H1 (cell line): ENCODE data around the gene PTPN18. TPM values are rescaled to one million over a fixed set of nuclear protein-coding genes. Genes with fewer than 3 reads are reported as not detected.
A peak's percentile ranks its signal among the peaks of the same experiment; 100 is the strongest.

Experiments used
- CTCF ChIA-PET: fragments of 300-600 bp; sonication (Branson Sonifier 250); formaldehyde crosslinking; loops from one replicate; lab custom pipeline; 2021; ENCODE audit not compliant: partially characterized antibody; lab: Charles Lee
- POLR2A ChIA-PET: fragments of 300-600 bp; sonication (Branson Sonifier 250); formaldehyde crosslinking; loops from one replicate; lab custom pipeline; 2021; ENCODE audit warnings: inconsistent platforms; ENCODE audit not compliant: partially characterized antibody; lab: Charles Lee
- DNase-seq, 2 experiments: peaks; one replicate each; pipeline versions ENCODE4 v3.0.0 to v3.0.0-alpha.2; 2010 to 2022; ENCODE audit warnings: low spot score in 2 of 2, low read depth in 1 of 2, mixed read lengths in 1 of 2
- FAIRE-seq: peaks from 2 replicates; lab custom pipeline; 2011; peaks lifted over from hg19 to GRCh38; lab: Jason Lieb, UNC
- H2AFZ ChIP-seq: 2 replicates; pipeline ENCODE4 v1.8.1; 2012; ENCODE audit warnings: low read length, inconsistent platforms
- H2AK5ac ChIP-seq: 2 replicates; pipeline ENCODE4 v1.6.1; 2013; ENCODE audit warnings: low read depth, low read length
- H2BK120ac ChIP-seq: replicated peaks from 2 replicates; pipeline ENCODE3; 2013; ENCODE audit warnings: low read depth, low read length, inconsistent platforms
- H2BK12ac ChIP-seq: 2 replicates; pipeline ENCODE4 v1.6.1; 2013; ENCODE audit warnings: low read depth, low read length
- H2BK15ac ChIP-seq: 2 replicates; pipeline ENCODE4 v1.6.1; 2013; ENCODE audit warnings: low read length
- H2BK20ac ChIP-seq: 2 replicates; pipeline ENCODE4 v1.6.1; 2013; ENCODE audit warnings: low read length
- H2BK5ac ChIP-seq: 2 replicates; pipeline ENCODE4 v1.6.1; 2013; ENCODE audit warnings: low read depth, low read length
- H3K14ac ChIP-seq: 2 replicates; pipeline ENCODE4 v1.6.1; 2013; ENCODE audit warnings: inconsistent platforms; ENCODE audit not compliant: insufficient read length
- H3K18ac ChIP-seq: 2 replicates; pipeline ENCODE4 v1.6.1; 2013; ENCODE audit warnings: low read length; ENCODE audit errors: extremely low read depth
- H3K23ac ChIP-seq: 2 replicates; pipeline ENCODE4 v1.6.1; 2013; ENCODE audit warnings: inconsistent platforms; ENCODE audit not compliant: insufficient read length
- H3K23me2 ChIP-seq: 2 replicates; pipeline ENCODE4 v1.6.1; 2013; ENCODE audit warnings: low read depth, low read length
- H3K27ac ChIP-seq: 2 replicates; pipeline ENCODE4 v1.6.1; 2011; ENCODE audit warnings: low read depth, low read length, inconsistent platforms
- H3K27me3 ChIP-seq, 4 experiments: replicated peaks in 1 of 4; 1 replicate in 1 of 4; 2 replicates in 3 of 4; pipeline versions ENCODE4 v1.6.1 to v1.8.1; 2011 to 2013; ENCODE audit warnings: low read length in 3 of 4, mild to moderate bottlenecking in 3 of 4, inconsistent platforms in 2 of 4, mixed read lengths in 2 of 4, moderate library complexity in 1 of 4; ENCODE audit not compliant: control insufficient read depth in 3 of 4, insufficient read depth in 3 of 4; ENCODE audit errors: extremely low read depth in 1 of 4
- H3K36me3 ChIP-seq, 4 experiments: 2 replicates each; pipeline versions ENCODE4 v1.6.1 to v1.8.1; 2011 to 2013; ENCODE audit warnings: mild to moderate bottlenecking in 4 of 4, low read length in 3 of 4, moderate library complexity in 2 of 4, control low read depth in 1 of 4, inconsistent platforms in 1 of 4; ENCODE audit not compliant: insufficient read depth in 4 of 4, control insufficient read depth in 2 of 4
- H3K4ac ChIP-seq: replicated peaks from 2 replicates; pipeline ENCODE3; 2013; ENCODE audit warnings: low read length, low read depth, mixed read lengths, inconsistent platforms; ENCODE audit not compliant: insufficient read length
- H3K4me1 ChIP-seq, 4 experiments: replicated peaks in 1 of 4; 1 replicate in 1 of 4; 2 replicates in 3 of 4; pipeline versions ENCODE4 v1.6.1 to v1.8.1; 2011 to 2013; ENCODE audit warnings: low read length in 3 of 4, inconsistent platforms in 2 of 4, mixed read lengths in 1 of 4; ENCODE audit not compliant: insufficient read depth in 4 of 4, control insufficient read depth in 3 of 4
- H3K4me2 ChIP-seq, 2 experiments: 2 replicates each; pipeline versions ENCODE4 v1.6.1 to v1.8.1; 2011 to 2013; ENCODE audit warnings: low read depth in 2 of 2, low read length in 2 of 2, control low read depth in 1 of 2, inconsistent platforms in 1 of 2, mild to moderate bottlenecking in 1 of 2; ENCODE audit not compliant: insufficient read depth in 1 of 2
- H3K4me3 ChIP-seq, 4 experiments: fragments of 200-600, 300-600 bp in 1 of 4; sonication (generic), shearing (Covaris generic), sonication (Bioruptor Twin) in 1 of 4; 2 replicates each; pipeline versions ENCODE4 v1.5.1 to v1.8.1; 2011 to 2016; ENCODE audit warnings: low read length in 4 of 4, low read depth in 3 of 4, control low read depth in 2 of 4, inconsistent platforms in 2 of 4, mild to moderate bottlenecking in 2 of 4, mixed read lengths in 1 of 4, moderate library complexity in 1 of 4; ENCODE audit not compliant: insufficient read depth in 2 of 4; ENCODE audit errors: extremely low read depth in 1 of 4
- H3K56ac ChIP-seq: replicated peaks from 2 replicates; pipeline ENCODE3; 2013; ENCODE audit warnings: low read depth, mild to moderate bottlenecking, mixed read lengths, low read length, inconsistent platforms; ENCODE audit not compliant: insufficient read length
- H3K79me1 ChIP-seq: 2 replicates; pipeline ENCODE4 v1.6.1; 2013; ENCODE audit warnings: low read depth, low read length, control low read depth
- H3K79me2 ChIP-seq, 2 experiments: 2 replicates each; pipeline versions ENCODE4 v1.6.1 to v1.8.1; 2012 to 2013; ENCODE audit warnings: low read length in 2 of 2, mild to moderate bottlenecking in 2 of 2, inconsistent platforms in 1 of 2; ENCODE audit not compliant: insufficient read depth in 2 of 2, control insufficient read depth in 1 of 2
- H3K9ac ChIP-seq, 4 experiments: replicated peaks in 1 of 4; 1 replicate in 1 of 4; 2 replicates in 3 of 4; pipeline versions ENCODE4 v1.6.1 to v1.8.1; 2011 to 2013; ENCODE audit warnings: low read depth in 3 of 4, low read length in 3 of 4, control low read depth in 2 of 4, mild to moderate bottlenecking in 2 of 4, moderate library complexity in 2 of 4, inconsistent platforms in 1 of 4; ENCODE audit errors: extremely low read depth in 1 of 4
- H3K9me3 ChIP-seq, 2 experiments: 2 replicates each; pipeline versions ENCODE4 v1.6.1 to v1.8.1; 2012 to 2013; ENCODE audit warnings: mild to moderate bottlenecking in 2 of 2, moderate library complexity in 2 of 2, control low read depth in 1 of 2, inconsistent platforms in 1 of 2, low read depth in 1 of 2, low read length in 1 of 2, mixed read lengths in 1 of 2; ENCODE audit not compliant: insufficient read depth in 2 of 2
- H4K20me1 ChIP-seq, 2 experiments: replicated peaks in 1 of 2; 2 replicates each; pipeline versions ENCODE3 to v1.8.1; 2011 to 2013; ENCODE audit warnings: inconsistent platforms in 2 of 2, low read length in 2 of 2, mild to moderate bottlenecking in 1 of 2; ENCODE audit not compliant: insufficient read depth in 2 of 2, control insufficient read depth in 1 of 2
- H4K5ac ChIP-seq: 2 replicates; pipeline ENCODE4 v1.6.1; 2013; ENCODE audit warnings: low read length, low read depth, mixed read lengths, inconsistent platforms; ENCODE audit not compliant: insufficient read length
- H4K8ac ChIP-seq: 2 replicates; pipeline ENCODE4 v1.8.0; 2013; ENCODE audit warnings: mild to moderate bottlenecking, moderate library complexity, low read length, inconsistent platforms; ENCODE audit not compliant: insufficient read depth; ENCODE audit errors: extremely low read depth
- H4K91ac ChIP-seq: replicated peaks from 2 replicates; pipeline ENCODE3; 2013; ENCODE audit warnings: low read length, mixed read lengths, inconsistent platforms; ENCODE audit not compliant: insufficient read length
- ASH2L ChIP-seq: fragments of 200-600, 300-600 bp; sonication (generic); IDR thresholded peaks from one replicate; pipeline ENCODE4 v1.7.1; 2017; ENCODE audit warnings: low read length
- JUN ChIP-seq: IDR thresholded peaks from 2 replicates; pipeline ENCODE4 v1.6.1; 2011; ENCODE audit warnings: low read depth, mild to moderate bottlenecking, improper control_type of control experiment, low read length
- NRF1 ChIP-seq: IDR thresholded peaks from 2 replicates; pipeline ENCODE4 v1.6.1; 2011; ENCODE audit warnings: mild to moderate bottlenecking, low read depth, low read length, improper control_type of control experiment
- RXRA ChIP-seq: IDR thresholded peaks from 2 replicates; pipeline ENCODE4 v1.6.1; 2011; ENCODE audit warnings: low read depth, mild to moderate bottlenecking, low read length, moderate library complexity; ENCODE audit not compliant: insufficient read depth
- SIX5 ChIP-seq: IDR thresholded peaks from 2 replicates; pipeline ENCODE4 v1.6.1; 2011; ENCODE audit warnings: mild to moderate bottlenecking, low read depth, low read length
- SP2 ChIP-seq: IDR thresholded peaks from 2 replicates; pipeline ENCODE4 v1.6.1; 2012; ENCODE audit warnings: mild to moderate bottlenecking, low read length, inconsistent platforms
- SP4 ChIP-seq: IDR thresholded peaks from 2 replicates; pipeline ENCODE4 v1.6.1; 2012; ENCODE audit warnings: low read length, inconsistent platforms
- WGBS, 2 experiments: shearing (Covaris generic) in 1 of 2; methylation state at CpG; one replicate each; pipeline versions ENCODE4 v1.1.6 to v1.1.7; 2013 to 2015; ENCODE audit warnings: low lambda C conversion rate in 2 of 2, mixed read lengths in 2 of 2, inconsistent platforms in 1 of 2, low coverage in 1 of 2, missing lambda C conversion rate in 1 of 2; ENCODE audit not compliant: insufficient replicate concordance in 2 of 2, insufficient coverage in 1 of 2, insufficient read length in 1 of 2; ENCODE audit errors: extremely low coverage in 1 of 2, missing lambda C conversion rate in 1 of 2; 5-methylcytosine and 5-hydroxymethylcytosine counted together
- polyA plus RNA-seq, 7 experiments: library from polyadenylated mRNA; depleted of rRNA in 3 of 7; stranded (reverse) in 5 of 7; unstranded in 2 of 7; fragments of >200 nt in 5 of 7; fragments of 200-250 nt in 2 of 7; gene quantifications; 1 replicate in 5 of 7; 2 replicates in 1 of 7; 4 replicates in 1 of 7; pipeline versions ENCODE4 v1.2.1 to v1.2.3, GENCODE V29; 2011 to 2013; ENCODE audit warnings: missing spikeins in 2 of 7, mixed read lengths in 2 of 7
- total RNA-seq: library from RNA; stranded (reverse); fragmentation: NEBNext Ultra II Directional; extraction: Animal tissue kit (Norgen Biotek cat#: 25700); gene quantifications from 2 replicates; pipeline ENCODE4 v1.2.1, GENCODE V29; 2021

The PTPN18 gene
- total and polyA plus RNA-seq, 2 of the 8 experiments (the other 6 are each of a cell fraction or from before 2014, with no cell fraction given): 13.2 to 14.7 TPM

- H2BK15ac ChIP-seq: peak overlapping the region; percentile 88; the same call in 1 of the 2 replicates
- H3K4me2 ChIP-seq: peak overlapping the region; percentile 70 to 81
- ChIA-PET POLR2A (interaction anchor here (0.8 to 1.6 kb wide), 8 partner anchors 11 to 54 kb away, joined by 3 to 14 read pairs (median 4); partner anchors contain the start of gene IMP4), CTCF (interaction anchor here (0.6 to 2.1 kb wide), 17 partner anchors 8 to 191 kb away, joined by 3 to 27 read pairs (median 4); partner anchors contain the start of genes MZT2B and PTPN18)
- TF ChIP-seq SP2 (no peak), RXRA (no peak), JUN (no peak), NRF1 (no peak), ASH2L (no peak), SIX5 (no peak), SP4 (0 out of 2 replicates have a peak, but pooled peaks have one; percentile 10)
- peak overlapping the region; percentile 64; the same call in 1 of the 2 replicates for H2BK5ac ChIP-seq
- H3K27ac ChIP-seq: no peak overlapping the region
- DNase-seq: no peak
- FAIRE-seq: no peak
- peak overlapping the region; percentile 73 for H3K56ac ChIP-seq
- peak overlapping the region; percentile 64 to 88 (median 80) for H3K4me3 ChIP-seq
- peaks cover 3% of the 10 kb centered on the region; the same call in 1 of the 2 replicates for H3K23me2 ChIP-seq
- H3K18ac ChIP-seq: peak overlapping the region; percentile 81
- H2BK20ac ChIP-seq: no peak overlapping the region
- peak overlapping the region; percentile 71; the same call in 1 of the 2 replicates for H2BK12ac ChIP-seq
- peak overlapping the region; percentile 94; the same call in 1 of the 2 replicates for H2AFZ ChIP-seq
- H4K5ac ChIP-seq: peak overlapping the region; percentile 58
- 67% methylated on average over 20 of the region's 24 CpGs; no CpG with 5 or more reads in 1 of the 2 experiments for WGBS, 2 experiments
- peak overlapping the region; percentile 29 for H3K4ac ChIP-seq
- peaks cover 6% of the 10 kb centered on the region; the same call in 1 of the 2 replicates for H3K79me1 ChIP-seq
- no peak overlapping the region for H2AK5ac ChIP-seq
- no peaks in the 10 kb centered on the region for H4K20me1 ChIP-seq
- no peaks in the 10 kb centered on the region for H3K79me2 ChIP-seq
- peak overlapping the region; percentile 85 for H4K91ac ChIP-seq
- H4K8ac ChIP-seq: peak overlapping the region; percentile 96
- H3K9ac ChIP-seq: peak overlapping the region in 3 of 4 experiments; percentile 21 to 67 (median 37); a peak in 4 of 7 replicates
- no peaks in the 10 kb centered on the region for H3K36me3 ChIP-seq
- no peak overlapping the region for H3K14ac ChIP-seq
- no peak overlapping the region for H3K23ac ChIP-seq
- no peaks in the 10 kb centered on the region for H3K9me3 ChIP-seq
- H3K27me3 ChIP-seq: peaks cover 0 to 2% (median 0%) of the 10 kb centered on the region in 4 experiments; a peak in 1 of 7 replicates
- no peak overlapping the region for H2BK120ac ChIP-seq
- peaks cover 0 to 13% (median 5%) of the 10 kb centered on the region in 4 experiments; a peak in 5 of 7 replicates for H3K4me1 ChIP-seq
These were observed 17.3 kb downstream of the PTPN18 start for GRCh38 chr2:130372833-130373807.
